H1 (cell line): Measurements from ENCODE around the gene LYPD6B.

ENCODE experiments used
- CHD2 ChIP-seq: IDR thresholded peaks from 2 replicates; pipeline ENCODE4 v1.6.1; 2012; ENCODE audit warnings: low read length, improper control_type of control experiment
- EZH2 ChIP-seq: fragments of 200-600 bp; sonication (generic); IDR thresholded peaks from 2 replicates; pipeline ENCODE4 v1.7.1; 2012; ENCODE audit warnings: low read depth, mild to moderate bottlenecking, moderate library complexity, low read length, inconsistent platforms; ENCODE audit not compliant: severe bottlenecking
- GTF2F1 ChIP-seq: IDR thresholded peaks from 2 replicates; pipeline ENCODE4 v1.6.1; 2012; ENCODE audit warnings: low read depth, low read length, improper control_type of control experiment, borderline replicate concordance
- POLR2A ChIP-seq, 2 experiments: IDR thresholded peaks; 1 replicate in 1 of 2; 2 replicates in 1 of 2; pipeline ENCODE4 v1.6.1; 2011; ENCODE audit warnings: low read depth in 2 of 2, low read length in 2 of 2, mild to moderate bottlenecking in 2 of 2; ENCODE audit errors: control extremely low read depth in 1 of 2
- SIRT6 ChIP-seq: IDR thresholded peaks from one replicate; pipeline ENCODE4 v1.7.1; 2012; ENCODE audit warnings: low read length, inconsistent platforms
- SUZ12 ChIP-seq: fragments of 200-600 bp; sonication (generic); IDR thresholded peaks from 2 replicates; pipeline ENCODE4 v1.6.1; 2012; ENCODE audit warnings: mild to moderate bottlenecking, inconsistent platforms, low read length, moderate library complexity, mixed read lengths
- TAF1 ChIP-seq: IDR thresholded peaks from 2 replicates; pipeline ENCODE4 v1.6.1; 2011; ENCODE audit warnings: mild to moderate bottlenecking, low read depth, low read length
- TCF12 ChIP-seq: IDR thresholded peaks from 2 replicates; pipeline ENCODE4 v1.6.1; 2011; ENCODE audit warnings: low read depth, mild to moderate bottlenecking, low read length
- TF ChIP-seq, protein P1 (sequence below), 3 experiments: IDR thresholded peaks; 1 replicate in 2 of 3; 2 replicates in 1 of 3; pipeline versions ENCODE4 v1.5.1 to v1.6.1; 2011; ENCODE audit warnings: low read length in 3 of 3, mild to moderate bottlenecking in 3 of 3, inconsistent platforms in 2 of 3, low read depth in 1 of 3, moderate library complexity in 1 of 3; ENCODE audit not compliant: insufficient read depth in 1 of 3; ENCODE audit errors: control extremely low read depth in 1 of 3

DNA sequence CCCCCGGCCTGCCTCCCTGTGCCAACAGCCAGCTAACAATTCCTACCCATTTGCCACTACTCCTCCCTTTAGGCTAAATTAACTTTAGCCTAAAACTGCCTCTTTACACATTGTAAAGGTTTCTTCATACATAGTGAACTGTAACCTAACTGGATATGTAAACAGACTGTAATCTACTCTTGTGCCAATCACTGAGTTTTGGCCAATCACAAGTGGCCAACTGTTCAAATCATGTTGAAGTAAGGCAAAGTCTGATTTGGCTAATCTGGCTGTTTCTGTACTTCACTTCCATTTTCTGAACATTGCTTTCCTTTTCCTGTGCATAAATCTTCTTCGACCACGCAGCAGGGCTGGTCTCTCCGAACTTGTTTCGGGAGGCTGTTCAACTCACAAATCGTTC lies 188.3 kb downstream of the LYPD6B start:
- no peak for TF ChIP-seq POLR2A (IDR thresholded peaks at IDR 0.05; ENCODE audit: control extremely low read depth in 1 of 2, low read depth in 2 of 2, low read length in 2 of 2)
- TF ChIP-seq EZH2 = no peak
- TF ChIP-seq, protein P1, sequence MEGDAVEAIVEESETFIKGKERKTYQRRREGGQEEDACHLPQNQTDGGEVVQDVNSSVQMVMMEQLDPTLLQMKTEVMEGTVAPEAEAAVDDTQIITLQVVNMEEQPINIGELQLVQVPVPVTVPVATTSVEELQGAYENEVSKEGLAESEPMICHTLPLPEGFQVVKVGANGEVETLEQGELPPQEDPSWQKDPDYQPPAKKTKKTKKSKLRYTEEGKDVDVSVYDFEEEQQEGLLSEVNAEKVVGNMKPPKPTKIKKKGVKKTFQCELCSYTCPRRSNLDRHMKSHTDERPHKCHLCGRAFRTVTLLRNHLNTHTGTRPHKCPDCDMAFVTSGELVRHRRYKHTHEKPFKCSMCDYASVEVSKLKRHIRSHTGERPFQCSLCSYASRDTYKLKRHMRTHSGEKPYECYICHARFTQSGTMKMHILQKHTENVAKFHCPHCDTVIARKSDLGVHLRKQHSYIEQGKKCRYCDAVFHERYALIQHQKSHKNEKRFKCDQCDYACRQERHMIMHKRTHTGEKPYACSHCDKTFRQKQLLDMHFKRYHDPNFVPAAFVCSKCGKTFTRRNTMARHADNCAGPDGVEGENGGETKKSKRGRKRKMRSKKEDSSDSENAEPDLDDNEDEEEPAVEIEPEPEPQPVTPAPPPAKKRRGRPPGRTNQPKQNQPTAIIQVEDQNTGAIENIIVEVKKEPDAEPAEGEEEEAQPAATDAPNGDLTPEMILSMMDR (IDR thresholded peaks at IDR 0.05; ENCODE audit: control extremely low read depth in 1 of 3, insufficient read depth in 1 of 3, low read depth in 1 of 3, low read length in 3 of 3) = no peak
- TF ChIP-seq SUZ12 = no peak
- no peak for TF ChIP-seq TAF1
- no peak for TF ChIP-seq GTF2F1
- no peak for TF ChIP-seq TCF12
- no peak for TF ChIP-seq SIRT6
- no peak for TF ChIP-seq CHD2
